DMS114 treated with DMSO at 0.1 percent for 48 hours (cell line): ENCODE results near the gene HDAC7.
"Not testable (repeated sequence)": the region's sequence is repeated elsewhere in the genome, so short reads cannot be mapped to it uniquely, and the experiment has no call there.

Experiments used
- DNase-seq: peaks from one replicate; lab custom pipeline; 2025; ENCODE audit not compliant: unreplicated experiment; lab: John Stamatoyannopoulos, UW

Gene HDAC7

DNA sequence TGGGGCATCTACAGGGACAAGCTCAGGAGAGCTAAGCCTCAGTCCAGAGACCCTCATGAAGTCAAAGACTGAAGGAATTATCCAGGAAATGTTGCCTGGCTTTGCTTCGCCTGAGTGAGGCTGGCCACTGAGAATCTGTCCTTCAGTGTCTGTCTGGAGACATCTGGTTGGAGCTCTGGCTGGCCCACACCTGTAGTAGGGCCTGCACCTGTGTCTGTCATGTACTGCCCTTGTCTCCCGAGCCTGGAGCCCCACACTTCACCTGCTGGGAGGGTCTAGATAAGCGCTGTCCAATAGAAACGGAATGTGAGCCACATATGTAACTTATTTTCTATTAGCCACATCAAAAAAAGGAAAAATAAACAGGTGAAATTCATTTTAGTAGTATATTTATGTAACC is 9.9 kb upstream of the HDAC7 start:
- no peak for DNase-seq

DNA sequence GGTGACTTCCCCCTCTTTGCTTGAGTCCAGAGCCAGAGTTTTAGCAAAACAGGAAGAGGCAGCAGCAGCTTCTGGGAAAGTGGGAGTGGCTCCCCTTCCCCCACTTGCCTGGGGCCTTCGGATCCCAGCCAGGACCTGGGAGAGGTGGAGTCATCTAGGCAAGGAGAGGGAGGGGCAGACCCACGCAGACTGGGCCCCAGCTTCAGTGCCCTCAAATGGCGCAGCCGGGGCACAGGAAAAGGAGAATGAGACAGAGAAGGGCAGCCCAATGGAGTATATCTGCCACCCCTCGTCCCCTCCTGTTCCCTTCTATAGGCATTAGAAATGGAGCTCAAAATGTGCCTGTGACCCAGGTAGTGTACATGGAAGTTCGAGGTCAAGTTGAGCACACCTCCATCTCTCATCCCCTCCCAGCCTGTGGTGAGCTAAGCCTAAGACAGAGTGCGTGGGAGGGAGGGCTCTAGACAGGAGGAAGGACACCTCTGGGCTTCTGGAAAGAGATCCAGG is 9.3 kb upstream of the HDAC7 start:
- no peak for DNase-seq

DNA sequence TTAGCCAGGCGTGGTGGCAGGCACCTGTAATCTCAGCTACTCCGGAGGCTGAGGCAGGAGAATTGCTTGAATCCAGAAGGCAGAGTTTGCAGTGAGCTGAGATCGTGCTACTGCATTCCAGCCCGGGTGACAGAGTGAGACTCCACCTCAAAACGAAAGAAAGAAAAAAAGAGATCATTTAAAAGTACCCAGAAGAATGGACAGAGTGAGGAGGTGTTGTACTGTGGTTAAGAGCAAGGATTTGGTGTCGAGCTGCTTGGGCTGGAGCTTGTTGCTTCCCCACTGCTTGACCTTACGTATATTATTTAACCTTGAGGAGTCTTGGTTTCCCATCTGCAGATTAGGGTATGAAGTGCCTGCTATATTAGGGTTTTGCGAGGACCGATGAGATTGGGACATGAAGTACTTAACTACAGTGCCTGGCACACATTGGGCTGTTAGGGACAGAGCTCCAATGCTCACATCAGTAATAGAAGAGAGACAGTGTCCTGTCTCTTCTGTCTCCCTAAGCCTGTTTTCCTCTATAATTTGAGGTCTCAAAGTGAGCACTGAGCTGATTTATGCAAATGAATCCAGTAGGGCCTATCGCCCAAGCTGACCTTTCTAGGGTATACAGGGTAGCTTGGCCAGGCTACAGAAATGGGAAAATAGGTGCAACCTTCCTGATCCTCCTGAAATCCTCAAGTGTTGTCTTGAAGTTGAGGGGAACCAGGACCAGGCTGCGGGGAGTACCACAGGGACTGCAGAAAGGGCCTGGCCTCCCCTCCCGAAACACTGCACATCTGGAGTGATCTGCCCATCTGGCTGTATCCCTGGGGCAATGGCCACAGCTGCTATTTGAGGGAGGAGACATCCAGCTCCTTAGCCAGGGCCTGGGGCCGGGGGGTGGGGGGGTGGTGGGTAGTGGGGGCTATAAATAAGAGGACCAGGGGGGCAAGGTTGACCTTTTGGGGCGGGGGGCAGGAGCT is 8.6 kb upstream of the HDAC7 start:
- no peak for DNase-seq

DNA sequence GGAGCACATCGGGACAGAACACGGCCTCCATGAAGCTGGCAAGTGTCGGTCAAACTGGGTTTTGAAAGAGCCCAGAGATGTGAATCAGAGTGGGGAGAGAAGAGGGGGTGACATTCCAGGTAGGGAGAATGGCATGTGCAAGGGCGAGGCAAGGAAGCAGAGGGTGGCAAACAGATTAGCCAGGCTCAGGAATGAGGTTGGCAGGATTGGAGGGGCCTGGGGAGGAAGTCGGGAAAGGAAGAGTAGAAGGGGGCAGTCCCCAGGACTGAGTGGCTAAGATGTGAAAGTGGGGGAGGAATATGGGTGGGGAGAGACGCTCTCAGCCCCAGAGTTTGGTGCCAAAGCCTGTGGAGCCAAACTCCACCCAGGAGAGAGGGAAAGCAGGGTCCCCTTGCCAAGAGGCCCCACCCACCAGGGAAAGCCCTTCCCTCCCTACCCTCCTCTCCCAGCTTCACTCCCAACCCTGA is 5.5 kb upstream of the HDAC7 start:
- no peak for DNase-seq

DNA sequence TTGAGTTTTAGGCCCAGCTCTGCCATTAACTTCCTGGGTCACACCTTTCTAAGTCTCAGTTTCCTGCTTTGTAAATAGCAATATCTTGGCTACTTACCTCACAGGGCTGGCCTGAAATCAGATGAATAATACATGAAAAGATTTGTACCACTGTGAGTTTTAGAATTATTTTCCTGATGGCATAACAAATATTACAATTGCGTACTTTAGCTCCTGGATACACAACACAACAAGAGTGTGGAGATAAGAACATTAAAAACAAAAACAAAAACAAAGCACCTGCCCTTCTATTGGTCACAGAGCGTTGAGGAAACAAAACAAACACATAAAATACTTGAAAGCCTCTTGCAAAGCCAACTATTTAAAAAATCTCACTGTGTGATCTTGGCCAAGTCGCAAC is 4.9 kb upstream of the HDAC7 start:
- no peak for DNase-seq

DNA sequence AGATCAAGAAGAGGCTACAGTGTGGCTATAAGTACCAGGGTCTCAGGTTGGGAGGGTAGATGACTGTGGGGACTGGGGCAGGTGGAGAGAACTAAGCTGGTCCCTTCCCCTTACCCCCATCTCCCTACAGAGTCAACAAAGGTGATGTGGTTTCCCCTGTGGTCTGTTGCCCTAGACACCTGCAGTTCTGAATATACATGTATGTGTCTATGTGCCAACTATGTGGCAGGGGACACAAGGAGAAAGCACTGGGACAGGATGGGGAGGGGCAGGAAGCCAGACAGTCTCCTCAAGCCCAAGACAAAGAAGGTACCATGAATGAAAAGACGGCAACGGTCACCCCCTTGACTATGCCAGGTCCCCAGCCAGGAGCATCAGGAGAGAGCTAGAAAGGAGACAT is 4.5 kb upstream of the HDAC7 start:
- DNase-seq: no peak

DNA sequence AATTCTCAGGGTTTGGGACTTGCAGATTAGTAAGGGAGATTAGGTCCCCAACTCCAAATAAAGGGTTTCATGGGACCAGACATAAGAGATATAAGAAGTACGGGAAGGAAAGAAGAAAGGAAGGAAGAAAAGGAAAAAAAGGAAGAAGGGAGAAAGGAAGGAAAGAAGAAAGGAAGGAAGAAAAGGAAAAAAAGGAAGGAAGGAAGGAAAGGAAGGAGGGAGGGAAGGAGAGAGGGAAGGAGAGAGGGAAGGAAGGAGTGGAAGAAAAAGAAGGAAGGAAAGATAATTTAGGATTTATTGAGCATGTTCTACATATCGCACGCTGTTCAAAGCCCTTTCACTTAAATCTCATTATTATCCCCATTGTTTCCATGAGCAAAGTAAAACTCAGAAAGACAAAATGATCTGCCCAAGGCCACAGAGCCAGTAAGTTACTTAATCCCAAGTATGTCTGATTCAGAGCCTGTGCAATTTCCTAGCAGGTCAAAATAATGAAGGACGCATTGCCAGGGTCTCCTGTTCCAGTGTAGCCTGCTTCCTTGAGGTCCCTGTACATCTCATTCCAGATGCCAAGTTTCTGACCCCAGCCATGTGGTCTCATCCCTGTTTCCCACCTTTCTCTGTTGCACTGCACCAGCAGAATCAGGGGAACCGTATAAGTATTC is 3.9 kb upstream of the HDAC7 start:
- no peak for DNase-seq

DNA sequence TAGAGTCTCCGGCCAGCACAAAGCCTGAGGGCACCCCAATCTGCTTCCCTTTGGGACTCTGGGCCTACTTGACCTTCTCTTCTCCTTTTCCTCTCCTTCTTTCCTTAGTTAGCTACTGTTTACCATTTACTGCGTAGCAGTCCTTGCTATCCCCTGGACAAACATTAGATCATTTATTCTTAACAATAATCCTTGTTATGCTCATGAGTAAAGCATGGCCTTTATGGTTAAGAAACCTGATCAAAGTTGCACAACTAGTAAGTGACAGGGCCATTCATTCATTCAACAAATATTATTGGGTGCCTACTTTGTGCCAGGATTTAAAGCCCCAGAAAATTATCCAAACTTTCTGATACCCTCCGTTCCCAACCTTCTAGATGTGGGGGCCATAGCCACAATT is 3.2 kb upstream of the HDAC7 start:
- no peak for DNase-seq

DNA sequence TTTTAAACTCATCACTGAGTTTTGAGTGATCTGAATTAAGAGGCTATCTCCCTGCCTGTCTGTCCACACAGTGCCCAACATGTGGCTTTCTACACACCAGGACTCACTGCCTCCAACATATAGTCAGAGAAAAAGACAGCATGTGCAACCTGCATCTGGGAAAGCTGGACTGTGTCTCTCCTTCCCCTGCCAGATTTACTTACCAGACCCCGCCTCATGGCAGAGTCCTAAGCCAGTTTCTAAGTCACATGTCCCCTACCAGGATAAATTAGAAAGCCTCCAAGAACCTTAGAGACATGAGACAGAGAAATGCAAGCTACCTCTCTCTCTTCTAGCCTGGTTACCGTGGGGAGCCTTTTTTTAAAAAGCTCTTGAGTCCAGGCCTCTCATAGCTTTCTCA is 2.7 kb upstream of the HDAC7 start:
- no peak for DNase-seq

DNA sequence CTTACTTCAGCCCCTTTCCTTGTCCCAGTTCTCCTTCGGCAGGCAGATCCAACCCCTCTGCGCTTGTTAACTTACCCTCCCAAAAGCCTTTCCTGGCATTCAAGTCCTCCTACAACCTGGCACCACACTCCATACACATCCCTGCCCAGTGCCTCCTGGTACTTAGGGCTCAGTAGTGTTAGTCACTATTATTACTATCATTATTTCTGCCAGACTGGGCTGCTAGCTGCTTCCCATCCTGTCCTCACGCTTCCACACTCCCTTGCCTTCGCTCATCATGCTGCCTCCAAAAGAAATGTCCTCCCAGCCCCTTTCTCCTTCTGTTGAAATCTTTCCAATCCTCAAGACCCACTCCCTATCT is 1.6 kb upstream of the HDAC7 start:
- DNase-seq: no peak

DNA sequence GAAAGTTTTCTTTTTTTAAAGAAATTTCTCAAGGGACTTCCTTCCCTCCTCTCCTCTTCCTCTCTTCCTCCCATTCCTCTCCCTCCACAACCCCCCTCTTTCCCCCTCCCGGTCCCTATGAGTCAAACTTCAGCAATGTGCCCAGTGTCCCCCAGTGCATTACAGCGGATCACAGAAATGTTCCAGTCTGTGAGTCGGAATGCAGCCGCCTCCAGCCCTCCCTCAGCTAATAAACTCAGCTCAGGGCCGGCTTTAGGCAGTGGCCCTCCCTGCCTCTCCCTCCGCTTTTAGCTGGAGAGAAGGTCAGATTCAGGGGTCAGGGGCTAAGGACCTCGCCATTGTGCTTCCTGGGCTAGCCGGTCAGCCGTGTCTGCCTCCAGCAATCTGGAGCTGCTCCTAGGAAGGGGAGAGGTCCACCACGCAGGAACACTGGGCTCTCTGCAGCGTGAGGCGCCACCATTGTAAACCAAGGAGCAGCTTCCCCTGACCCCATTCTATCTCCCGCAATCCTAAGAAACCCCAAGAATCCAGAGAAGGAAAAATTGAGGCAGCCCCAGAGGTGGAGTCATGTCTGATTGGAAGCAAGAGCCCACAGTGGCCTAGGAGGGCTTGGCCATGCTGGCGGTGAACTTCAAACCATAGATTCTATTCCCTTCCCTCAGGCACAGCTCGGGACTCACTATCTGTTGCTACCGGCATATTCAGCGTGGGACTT is 1.1 kb upstream of the HDAC7 start:
- no peak for DNase-seq

DNA sequence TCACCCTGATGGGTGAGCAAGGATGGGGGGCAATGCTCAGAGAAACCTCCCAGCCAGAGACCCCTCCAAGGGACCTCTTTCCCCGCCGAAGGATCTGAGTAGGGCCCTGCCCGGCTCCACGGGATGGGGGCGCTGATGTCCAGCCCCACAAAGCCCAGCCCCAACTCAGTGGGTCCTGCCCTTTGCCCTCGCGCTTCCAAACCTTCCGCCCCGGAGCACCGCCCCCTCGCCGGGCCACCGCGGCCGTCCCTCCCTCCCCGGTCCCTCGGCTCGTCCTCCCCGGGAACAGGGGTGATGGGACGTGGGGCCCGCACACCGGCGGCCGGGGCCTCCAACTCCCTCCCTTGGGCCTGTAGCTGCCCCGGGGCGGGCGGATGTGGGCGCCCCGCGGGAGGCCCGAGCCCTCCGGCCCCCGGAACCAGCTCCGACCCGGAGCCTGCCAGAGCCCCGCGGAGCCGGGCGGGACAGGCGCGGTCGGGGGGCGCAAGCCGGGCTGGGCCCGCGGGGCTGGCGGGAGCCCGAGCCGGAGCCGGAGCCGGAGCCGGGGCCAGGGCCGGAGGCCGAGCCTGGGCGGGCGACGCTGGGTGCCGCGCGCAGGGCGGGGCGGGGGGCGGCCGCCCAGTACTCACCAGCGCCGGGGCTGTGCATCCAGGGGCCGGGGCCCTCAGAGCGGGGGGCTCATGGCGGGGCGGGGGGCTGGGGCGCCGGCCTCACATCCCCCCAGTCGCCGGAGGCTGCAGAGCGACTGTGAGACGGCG is 386 bp downstream of the HDAC7 start:
- no peak for DNase-seq

DNA sequence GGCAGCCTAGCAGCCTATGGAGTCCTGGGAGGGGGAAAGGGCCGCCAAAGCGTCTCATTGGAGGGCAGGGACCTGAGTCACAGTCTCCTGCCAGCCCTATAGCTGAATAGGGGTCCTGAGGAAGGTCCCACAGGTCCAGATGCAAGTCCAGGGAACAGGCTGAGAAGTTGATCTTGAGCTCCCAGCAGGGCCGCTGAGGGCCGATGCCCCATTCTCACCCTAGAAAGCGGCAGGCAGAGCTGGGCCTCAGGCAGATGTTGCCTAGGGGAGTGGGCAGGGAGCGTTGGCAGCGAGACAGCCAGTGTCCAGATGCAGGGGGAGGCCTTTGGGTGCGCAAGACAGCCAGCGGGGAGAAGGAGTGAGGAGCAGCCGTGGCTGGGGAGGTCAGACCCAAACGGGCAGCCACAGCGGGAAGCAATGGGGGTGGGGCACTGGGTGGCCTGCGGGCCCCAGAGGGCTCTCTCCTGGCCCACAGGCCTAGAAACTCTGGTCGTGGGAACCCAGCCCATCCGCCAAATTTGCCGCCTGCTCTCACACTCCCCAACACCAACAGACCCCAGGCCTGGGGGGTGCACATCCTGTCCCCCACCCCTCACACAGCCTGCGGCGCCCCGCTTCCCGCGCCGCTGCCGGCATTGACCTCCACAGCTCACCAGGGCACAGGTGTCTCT is 1.1 kb downstream of the HDAC7 start:
- no peak for DNase-seq

DNA sequence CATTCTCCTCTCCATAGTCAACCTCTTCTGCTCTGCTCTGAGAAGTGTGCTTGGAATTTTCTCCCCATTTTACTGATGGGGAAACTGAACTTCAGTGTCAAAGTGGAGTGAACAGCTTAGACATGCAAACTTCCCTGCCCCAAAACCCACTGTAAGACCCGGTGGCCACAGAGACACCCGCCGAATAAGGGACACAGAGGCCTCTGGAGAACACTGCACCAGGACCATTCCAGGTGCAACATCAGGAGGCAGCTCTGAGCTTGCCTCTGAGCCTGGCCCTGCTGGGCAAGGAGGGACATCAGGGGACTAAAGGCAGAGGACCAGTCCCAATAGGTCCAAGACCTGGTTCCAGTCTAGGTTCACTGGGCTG is 1.7 kb downstream of the HDAC7 start:
- DNase-seq: no peak

DNA sequence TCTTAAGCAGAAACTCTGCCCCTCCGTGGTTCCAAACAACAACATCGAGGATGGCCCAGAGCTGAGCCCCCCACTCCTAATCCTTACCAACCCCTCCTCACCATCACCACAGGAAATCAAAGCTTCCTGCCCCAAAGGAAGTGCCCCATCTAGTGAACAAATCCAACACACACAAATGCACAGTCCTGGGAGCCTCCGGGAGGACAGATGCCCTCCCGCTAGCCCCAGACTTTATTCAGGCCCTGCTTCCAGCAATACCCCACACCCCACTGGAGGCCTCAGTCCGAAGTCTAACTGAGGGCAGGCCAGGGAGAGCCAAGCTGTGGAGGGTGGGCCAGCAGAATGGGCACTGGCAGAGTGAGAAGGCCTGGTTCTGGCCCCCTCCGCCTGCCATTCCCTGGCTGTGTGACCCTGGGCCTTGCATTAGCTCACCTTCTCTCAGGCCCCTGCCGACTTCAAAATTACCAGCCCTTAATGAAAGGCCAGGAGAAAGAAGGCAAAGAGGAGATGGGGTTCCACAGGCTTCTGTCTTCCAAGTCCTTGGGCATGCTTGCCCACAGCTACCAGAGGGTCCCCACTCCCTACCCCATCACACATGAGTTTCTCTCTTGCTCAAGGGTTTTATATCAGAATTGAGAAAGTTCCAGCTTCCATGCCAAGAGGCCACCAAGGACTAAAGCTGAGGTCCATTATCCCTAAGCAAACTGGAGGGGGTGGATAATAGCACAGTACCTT is 2.3 kb downstream of the HDAC7 start:
- no peak for DNase-seq

DNA sequence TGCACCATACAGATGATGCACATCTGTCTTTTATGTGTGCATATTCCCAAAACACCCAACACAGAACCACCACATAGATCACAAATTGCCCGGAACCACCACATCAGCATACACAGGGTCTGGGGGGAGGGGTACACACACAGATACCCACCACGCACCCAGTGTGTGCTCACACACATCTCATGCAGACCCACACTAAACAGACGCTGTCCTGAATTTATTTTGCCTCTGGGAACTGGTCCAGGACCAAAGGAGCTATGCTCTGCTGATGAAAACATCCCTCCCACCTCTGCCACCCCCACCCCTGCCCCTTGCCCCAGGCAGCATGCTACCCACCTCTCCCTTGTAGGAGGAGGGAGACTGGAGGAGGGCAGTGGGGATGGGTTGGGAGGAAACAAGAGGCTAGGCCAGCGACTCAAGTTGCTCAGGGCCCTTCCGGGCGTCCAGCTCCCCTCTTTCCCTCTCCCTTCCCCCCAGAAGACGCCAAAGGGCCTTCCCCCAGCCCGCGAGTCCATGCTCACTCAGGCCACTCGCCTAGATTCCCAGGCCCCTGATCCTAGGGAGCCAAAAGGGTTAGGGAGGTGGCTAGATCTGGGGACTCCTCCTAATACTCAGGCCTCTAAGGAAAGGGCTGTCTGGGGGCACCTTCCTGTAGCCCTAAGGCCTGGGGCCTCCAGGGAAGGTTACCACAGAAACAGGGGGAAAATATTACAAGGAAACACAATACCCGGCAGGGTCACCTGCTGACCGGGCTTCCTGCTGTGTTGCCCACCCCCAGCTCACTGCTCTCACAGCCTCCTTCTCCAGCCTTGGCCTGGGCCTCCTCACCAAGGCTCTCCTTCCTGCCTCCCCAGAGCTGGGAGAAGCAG is 3.1 kb downstream of the HDAC7 start:
- DNase-seq: no peak

DNA sequence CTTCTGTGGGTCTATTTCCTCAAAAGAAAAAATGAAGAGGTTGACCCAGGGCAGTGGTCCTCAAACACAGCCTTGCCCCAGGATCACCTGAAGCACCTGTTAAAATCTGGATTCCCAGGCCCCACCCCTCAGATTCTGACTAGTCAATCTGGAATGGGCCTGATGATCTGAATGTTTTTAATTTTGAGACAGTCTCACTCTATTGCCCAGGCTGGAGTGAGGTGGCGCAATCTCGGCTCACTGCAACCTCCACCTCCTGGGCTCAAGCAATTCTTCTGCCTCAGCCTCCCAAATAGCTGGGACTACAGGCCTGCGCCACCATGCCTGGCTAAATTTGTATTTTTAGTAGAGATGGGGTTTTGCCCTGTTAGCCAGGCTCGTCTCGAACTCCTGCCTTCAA is 4.3 kb downstream of the HDAC7 start:
- not testable (repeated sequence) for DNase-seq

DNA sequence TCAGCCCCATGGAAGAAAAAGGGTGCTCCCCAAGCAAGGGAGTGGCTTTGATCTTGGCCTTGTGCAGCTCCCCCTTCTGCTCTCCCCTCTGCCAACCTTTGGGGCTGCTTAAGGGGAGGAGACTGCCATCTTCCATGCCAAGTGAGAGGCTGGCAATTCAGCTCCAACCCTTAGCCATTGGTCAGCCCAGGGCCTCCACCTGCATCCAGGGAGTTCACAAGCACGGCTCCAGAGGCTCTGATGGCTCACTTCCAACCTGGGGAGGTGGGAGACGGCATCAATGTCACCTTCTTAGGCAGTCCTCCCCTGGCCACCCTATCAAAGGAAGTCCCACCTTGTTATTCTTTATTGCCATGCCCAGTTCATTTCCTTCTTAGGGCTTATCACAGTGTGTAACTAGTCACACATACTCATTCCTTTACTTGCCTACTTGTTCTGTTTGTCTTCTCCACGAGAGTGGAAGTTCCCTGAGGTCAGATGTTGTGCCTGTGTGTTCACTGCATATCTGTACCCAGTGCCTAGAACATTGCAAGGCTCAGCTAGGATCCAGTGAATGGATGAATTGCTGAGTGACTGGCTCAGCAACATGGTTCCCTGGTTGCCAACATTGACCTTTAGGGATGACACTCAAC is 5.0 kb downstream of the HDAC7 start:
- no peak for DNase-seq
